ENCODE results near the gene TOMM7.
"Not testable (repeated sequence)": the region's sequence is repeated elsewhere in the genome, so short reads cannot be mapped to it uniquely, and the experiment has no call there.

The TOMM7 gene

GRCh38 chr7:22826593-22826992 lies 3.9 kb upstream of the TOMM7 start:
- in situ Hi-C loops (cut with MboI; ENCODE audit: low sequenced_read_pairs), result no loop called here

- in situ Hi-C loops (cut with MboI; ENCODE audit: low sequenced_read_pairs), result no loop called here
Measured at GRCh38 chr7:22824760-22825159, 2.1 kb upstream of the TOMM7 start.

GRCh38 chr7:22823142-22823497 lies 471 bp upstream of the TOMM7 start:
- in situ Hi-C loops (cut with MboI; ENCODE audit: low sequenced_read_pairs), result no loop called here

- in situ Hi-C loops (cut with MboI; ENCODE audit: low sequenced_read_pairs), result no loop called here
Measured at GRCh38 chr7:22821702-22822485, 755 bp downstream of the TOMM7 start.

GRCh38 chr7:22819476-22819875 lies 3.2 kb downstream of the TOMM7 start:
- in situ Hi-C loops (cut with MboI; ENCODE audit: low sequenced_read_pairs), result no loop called here

GRCh38 chr7:22814261-22815208 lies 8.1 kb downstream of the TOMM7 start:
- in situ Hi-C loops (cut with MboI; ENCODE audit: low sequenced_read_pairs), result no loop called here

- in situ Hi-C loops (cut with MboI; ENCODE audit: low sequenced_read_pairs), result no loop called here
Measured at GRCh38 chr7:22812353-22812752, 10.3 kb downstream of the TOMM7 start.

- in situ Hi-C loops (cut with MboI; ENCODE audit: low sequenced_read_pairs), result no loop called here
Measured at GRCh38 chr7:22811746-22812280, 10.8 kb downstream of the TOMM7 start.

GRCh38 chr7:22810843-22811242 lies 11.8 kb downstream of the TOMM7 start:
- in situ Hi-C loops (cut with MboI; ENCODE audit: low sequenced_read_pairs), result no loop called here

- in situ Hi-C loops (cut with MboI; ENCODE audit: low sequenced_read_pairs), result no loop called here
Measured at GRCh38 chr7:22809902-22810642, 12.6 kb downstream of the TOMM7 start.

GRCh38 chr7:22808140-22808539 lies 14.5 kb downstream of the TOMM7 start:
- in situ Hi-C loops (cut with MboI; ENCODE audit: low sequenced_read_pairs), result no loop called here

GRCh38 chr7:22806752-22807151 lies 15.9 kb downstream of the TOMM7 start:
- in situ Hi-C loops (cut with MboI; ENCODE audit: low sequenced_read_pairs), result no loop called here

GRCh38 chr7:22805227-22805626 lies 17.4 kb downstream of the TOMM7 start:
- in situ Hi-C loops (cut with MboI; ENCODE audit: low sequenced_read_pairs), result no loop called here

GRCh38 chr7:22802831-22803230 lies 19.8 kb downstream of the TOMM7 start:
- in situ Hi-C loops (cut with MboI; ENCODE audit: low sequenced_read_pairs), result not testable (repeated sequence)

- in situ Hi-C loops (cut with MboI; ENCODE audit: low sequenced_read_pairs), result no loop called here
Measured at GRCh38 chr7:22802426-22802825, 20.2 kb downstream of the TOMM7 start.

GRCh38 chr7:22801912-22802311 lies 20.7 kb downstream of the TOMM7 start:
- in situ Hi-C loops (cut with MboI; ENCODE audit: low sequenced_read_pairs), result no loop called here

GRCh38 chr7:22799633-22800032 lies 23.0 kb downstream of the TOMM7 start:
- in situ Hi-C loops (cut with MboI; ENCODE audit: low sequenced_read_pairs), result no loop called here

- in situ Hi-C loops (cut with MboI; ENCODE audit: low sequenced_read_pairs), result no loop called here
Measured at GRCh38 chr7:22793593-22794462, 28.8 kb downstream of the TOMM7 start.

- in situ Hi-C loops (cut with MboI; ENCODE audit: low sequenced_read_pairs), result no loop called here
Measured at GRCh38 chr7:22791204-22792158, 31.2 kb downstream of the TOMM7 start.

All from hTERT RPE-1 (cell line).